DMS79 treated with DMSO at 0.1 percent for 48 hours (cell line): Measurements from ENCODE around the gene FOXK1.
"Not testable (repeated sequence)": the region's sequence is repeated elsewhere in the genome, so short reads cannot be mapped to it uniquely, and the experiment has no call there.

ENCODE experiments used
- DNase-seq: peaks from one replicate; lab custom pipeline; 2025; lab: John Stamatoyannopoulos, UW

Gene FOXK1

GRCh38 chr7:4800926-4801838 lies 119.1 kb downstream of the FOXK1 start:
- no peak for DNase-seq

- no peak for DNase-seq
Measured at GRCh38 chr7:4801839-4802231, 119.7 kb downstream of the FOXK1 start.

- DNase-seq, result not testable (repeated sequence)
Measured at GRCh38 chr7:4802577-4802976, 120.5 kb downstream of the FOXK1 start.

- no peak for DNase-seq
Measured at GRCh38 chr7:4803397-4804241, 121.5 kb downstream of the FOXK1 start.

GRCh38 chr7:4805110-4805983 lies 123.3 kb downstream of the FOXK1 start:
- no peak for DNase-seq

GRCh38 chr7:4805984-4806300 lies 123.8 kb downstream of the FOXK1 start:
- no peak for DNase-seq

- DNase-seq, result no peak
Measured at GRCh38 chr7:4806983-4807597, 125.0 kb downstream of the FOXK1 start.

- no peak for DNase-seq
Measured at GRCh38 chr7:4807598-4808016, 125.5 kb downstream of the FOXK1 start.

GRCh38 chr7:4808026-4808425 lies 125.9 kb downstream of the FOXK1 start:
- no peak for DNase-seq

- DNase-seq, result no peak
Measured at GRCh38 chr7:4808565-4808964, 126.5 kb downstream of the FOXK1 start.

GRCh38 chr7:4809091-4809591 lies 127.0 kb downstream of the FOXK1 start:
- DNase-seq, result no peak

GRCh38 chr7:4809666-4810065 lies 127.6 kb downstream of the FOXK1 start:
- DNase-seq, result no peak

GRCh38 chr7:4814433-4814832 lies 132.3 kb downstream of the FOXK1 start:
- DNase-seq, result no peak

- DNase-seq, result no peak
Measured at GRCh38 chr7:4815121-4815520, 133.0 kb downstream of the FOXK1 start.

- DNase-seq, result no peak
Measured at GRCh38 chr7:4815609-4816418, 133.7 kb downstream of the FOXK1 start.

GRCh38 chr7:4816419-4817080 lies 134.5 kb downstream of the FOXK1 start:
- no peak for DNase-seq

GRCh38 chr7:4817178-4817901 lies 135.2 kb downstream of the FOXK1 start:
- DNase-seq, result no peak

GRCh38 chr7:4818000-4818794 lies 136.1 kb downstream of the FOXK1 start:
- DNase-seq, result no peak
